GM18867 (cell line): Measurements from ENCODE around the gene ATAD1.

Experiments used
- ATAC-seq: cut with Tn5 transposase; IDR thresholded peaks from one replicate; pipeline ENCODE4 v1.9.1; 2021; ENCODE audit warnings: mild to moderate bottlenecking, moderate library complexity; ENCODE audit not compliant: unreplicated experiment

The ATAD1 gene

GRCh38 chr10:87720665-87721064 lies 97.4 kb downstream of the ATAD1 start:
- no peak for ATAC-seq

GRCh38 chr10:87716348-87716670 lies 101.7 kb downstream of the ATAD1 start:
- no peak for ATAC-seq

GRCh38 chr10:87715552-87716347 lies 102.3 kb downstream of the ATAD1 start:
- ATAC-seq, result no peak

- ATAC-seq, result no peak
These were observed 104.3 kb downstream of the ATAD1 start for GRCh38 chr10:87713707-87714106.

GRCh38 chr10:87712913-87713616 lies 105.0 kb downstream of the ATAD1 start:
- ATAC-seq, result no peak

GRCh38 chr10:87707254-87707653 lies 110.8 kb downstream of the ATAD1 start:
- no peak for ATAC-seq

GRCh38 chr10:87706731-87707130 lies 111.3 kb downstream of the ATAD1 start:
- ATAC-seq, result no peak

- no peak for ATAC-seq
These were observed 112.7 kb downstream of the ATAD1 start for GRCh38 chr10:87705339-87705738.

GRCh38 chr10:87703771-87704170 lies 114.3 kb downstream of the ATAD1 start:
- ATAC-seq, result no peak

GRCh38 chr10:87702973-87703294 lies 115.1 kb downstream of the ATAD1 start:
- no peak for ATAC-seq

- no peak for ATAC-seq
These were observed 115.6 kb downstream of the ATAD1 start for GRCh38 chr10:87702260-87702972.
